ENCODE data around the gene PYGO1. TPM values are rescaled to one million over a fixed set of nuclear protein-coding genes. Genes with fewer than 3 reads are reported as not detected.

Gene PYGO1
- polyA plus RNA-seq, 3 donors, result not detected

DNA sequence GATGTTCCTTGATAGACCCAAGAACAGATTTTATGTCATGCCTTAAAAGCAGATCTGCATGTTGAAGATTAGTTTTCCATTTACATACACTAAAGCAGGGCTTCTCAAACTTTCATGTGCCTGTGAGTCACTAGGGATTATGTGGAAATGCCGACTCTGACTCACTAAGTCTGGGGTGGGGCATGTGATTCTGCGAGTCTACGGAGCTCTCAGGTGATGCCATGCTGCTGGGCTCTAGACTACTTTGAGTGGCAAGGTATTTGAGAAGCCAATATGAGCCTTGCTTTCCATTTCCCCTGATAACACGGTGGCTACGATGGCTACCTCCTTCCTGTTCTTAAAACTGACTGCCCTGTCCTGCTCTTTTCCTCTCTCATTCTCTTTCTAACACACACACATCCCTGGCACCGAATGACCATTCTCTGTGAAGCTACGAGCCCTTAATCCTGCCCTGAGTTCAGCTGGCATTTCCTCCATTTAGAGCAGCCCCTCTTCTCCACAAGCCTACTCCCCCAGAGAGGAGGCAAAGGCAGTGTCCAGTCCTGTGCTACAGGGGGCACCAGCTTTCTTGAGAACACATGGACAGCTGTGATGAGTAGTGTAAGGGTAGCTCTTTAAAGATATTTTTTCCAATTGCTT lies 39.7 kb upstream of the PYGO1 start:
- H3K27ac ChIP-seq (ENCODE audit: low read depth in 1 of 2, low read length in 2 of 2), result no peak overlapping the region
- no peak overlapping the region for H3K4me3 ChIP-seq (replicated peaks in 1 of 3; ENCODE audit: low read depth in 2 of 3, low read length in 3 of 3)
- intact Hi-C loops (cut with micrococcal nuclease), result no loop called here
- 76% methylated on average over 5 of the region's 7 CpGs for WGBS (ENCODE audit: insufficient coverage)
- H3K9me3 Mint-ChIP-seq, result no peaks in the 10 kb centered on the region
- H2AFZ ChIP-seq (ENCODE audit: insufficient read depth, low read depth, low read length, poor library complexity, severe bottlenecking), result no peak overlapping the region
- TF ChIP-seq, protein P1, sequence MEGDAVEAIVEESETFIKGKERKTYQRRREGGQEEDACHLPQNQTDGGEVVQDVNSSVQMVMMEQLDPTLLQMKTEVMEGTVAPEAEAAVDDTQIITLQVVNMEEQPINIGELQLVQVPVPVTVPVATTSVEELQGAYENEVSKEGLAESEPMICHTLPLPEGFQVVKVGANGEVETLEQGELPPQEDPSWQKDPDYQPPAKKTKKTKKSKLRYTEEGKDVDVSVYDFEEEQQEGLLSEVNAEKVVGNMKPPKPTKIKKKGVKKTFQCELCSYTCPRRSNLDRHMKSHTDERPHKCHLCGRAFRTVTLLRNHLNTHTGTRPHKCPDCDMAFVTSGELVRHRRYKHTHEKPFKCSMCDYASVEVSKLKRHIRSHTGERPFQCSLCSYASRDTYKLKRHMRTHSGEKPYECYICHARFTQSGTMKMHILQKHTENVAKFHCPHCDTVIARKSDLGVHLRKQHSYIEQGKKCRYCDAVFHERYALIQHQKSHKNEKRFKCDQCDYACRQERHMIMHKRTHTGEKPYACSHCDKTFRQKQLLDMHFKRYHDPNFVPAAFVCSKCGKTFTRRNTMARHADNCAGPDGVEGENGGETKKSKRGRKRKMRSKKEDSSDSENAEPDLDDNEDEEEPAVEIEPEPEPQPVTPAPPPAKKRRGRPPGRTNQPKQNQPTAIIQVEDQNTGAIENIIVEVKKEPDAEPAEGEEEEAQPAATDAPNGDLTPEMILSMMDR (IDR thresholded peaks at IDR 0.05), result no peak
- H3K27me3 Mint-ChIP-seq (ENCODE audit: low read depth in 3 of 3), result no peaks in the 10 kb centered on the region
- H3K27ac Mint-ChIP-seq, result peak overlapping the region in 1 of 7 donors; percentile 50
- H3K36me3 Mint-ChIP-seq, result no peaks in the 10 kb centered on the region
- no peaks in the 10 kb centered on the region for H4K20me1 ChIP-seq (ENCODE audit: insufficient read depth, low read length)
- no peaks in the 10 kb centered on the region for H3K9me3 ChIP-seq (replicated peaks in 1 of 2; ENCODE audit: control insufficient read depth in 1 of 2, insufficient read depth in 1 of 2, low read length in 2 of 2)
- H3K4me2 ChIP-seq (replicated peaks; ENCODE audit: extremely low read depth, low read length, poor library complexity, severe bottlenecking), result no peak overlapping the region
- no peaks in the 10 kb centered on the region for H3K4me1 ChIP-seq (ENCODE audit: control insufficient read depth in 1 of 2, insufficient read depth in 2 of 2, low read length in 2 of 2)
- no peak overlapping the region for H3K9ac ChIP-seq (ENCODE audit: insufficient read depth, low read length, poor library complexity, severe bottlenecking)
- H3K4me3 Mint-ChIP-seq, result no peak overlapping the region
- peak; percentile 7 to 57 (median 10) for DNase-seq
- no peaks in the 10 kb centered on the region for H3K4me1 Mint-ChIP-seq
- H3K79me2 ChIP-seq (ENCODE audit: insufficient read depth, low read length), result no peaks in the 10 kb centered on the region
- no peaks in the 10 kb centered on the region for H3K27me3 ChIP-seq (ENCODE audit: control insufficient read depth in 2 of 2, insufficient read depth in 2 of 2, low read length in 2 of 2)
- no peaks in the 10 kb centered on the region for H3K36me3 ChIP-seq (replicated peaks in 1 of 2; ENCODE audit: control insufficient read depth in 1 of 2, insufficient read depth in 2 of 2, low read length in 2 of 2)

DNA sequence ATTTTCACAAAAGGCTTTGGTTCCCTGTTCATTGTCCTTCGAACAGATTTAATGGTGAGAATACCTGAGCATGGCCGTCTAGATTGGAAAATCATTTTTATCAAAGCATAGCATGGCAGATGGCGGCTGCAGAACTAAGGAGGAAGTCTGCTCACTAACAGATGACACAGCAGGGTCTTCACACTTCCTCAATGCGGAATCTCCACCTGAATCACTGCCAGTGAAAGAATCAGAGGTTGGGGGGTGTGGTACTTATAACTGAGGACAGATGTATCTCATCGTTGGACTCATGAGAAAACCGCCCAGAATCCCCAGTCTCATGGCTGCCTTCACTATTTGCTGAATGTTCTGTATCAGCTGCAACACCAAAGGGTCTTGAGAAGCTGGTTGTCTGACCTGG lies 31.6 kb upstream of the PYGO1 start:
- Histone ChIP-seq H3K9me3 (replicated peaks in 1 of 2; ENCODE audit: control insufficient read depth in 1 of 2, insufficient read depth in 1 of 2, low read length in 2 of 2) (no peaks in the 10 kb centered on the region), H3K36me3 (replicated peaks in 1 of 2; ENCODE audit: control insufficient read depth in 1 of 2, insufficient read depth in 2 of 2, low read length in 2 of 2) (no peaks in the 10 kb centered on the region), H3K4me2 (replicated peaks; ENCODE audit: extremely low read depth, low read length, poor library complexity, severe bottlenecking) (no peak overlapping the region), H3K9ac (ENCODE audit: insufficient read depth, low read length, poor library complexity, severe bottlenecking) (no peak overlapping the region), H3K4me1 (ENCODE audit: control insufficient read depth in 1 of 2, insufficient read depth in 2 of 2, low read length in 2 of 2) (no peaks in the 10 kb centered on the region), H3K4me3 (replicated peaks in 1 of 3; ENCODE audit: low read depth in 2 of 3, low read length in 3 of 3) (no peak overlapping the region), H2AFZ (ENCODE audit: insufficient read depth, low read depth, low read length, poor library complexity, severe bottlenecking) (no peak overlapping the region), H3K27ac (ENCODE audit: low read depth in 1 of 2, low read length in 2 of 2) (no peak overlapping the region), H3K79me2 (ENCODE audit: insufficient read depth, low read length) (no peaks in the 10 kb centered on the region), H4K20me1 (ENCODE audit: insufficient read depth, low read length) (no peaks in the 10 kb centered on the region), H3K27me3 (ENCODE audit: control insufficient read depth in 2 of 2, insufficient read depth in 2 of 2, low read length in 2 of 2) (peaks cover 0 to 5% of the 10 kb centered on the region in 2 donors)
- no peaks in the 10 kb centered on the region for H3K4me1 Mint-ChIP-seq
- DNase-seq, result peak in 1 of 3 donors; percentile 17
- TF ChIP-seq, protein P1 (IDR thresholded peaks at IDR 0.05), result no peak
- H3K4me3 Mint-ChIP-seq, result no peak overlapping the region
- H3K36me3 Mint-ChIP-seq, result no peaks in the 10 kb centered on the region
- peaks cover 2 to 7% (median 3%) of the 10 kb centered on the region in 3 donors for H3K27me3 Mint-ChIP-seq (ENCODE audit: low read depth in 3 of 3)
- no peaks in the 10 kb centered on the region for H3K9me3 Mint-ChIP-seq
- 57% methylated on average over 2 of the region's 6 CpGs for WGBS (ENCODE audit: insufficient coverage)
- H3K27ac Mint-ChIP-seq, result no peak overlapping the region
- intact Hi-C loops (cut with micrococcal nuclease), result no loop called here
